GM12874 (cell line): ENCODE data around the gene TPCN2.

Experiments
- TF ChIP-seq, protein P1 (sequence below): IDR thresholded peaks from 2 replicates; pipeline ENCODE4 v1.5.1; 2011; ENCODE audit warnings: low read depth, mild to moderate bottlenecking, control low read depth, low read length, moderate library complexity; ENCODE audit not compliant: insufficient read depth

TPCN2 gene

DNA sequence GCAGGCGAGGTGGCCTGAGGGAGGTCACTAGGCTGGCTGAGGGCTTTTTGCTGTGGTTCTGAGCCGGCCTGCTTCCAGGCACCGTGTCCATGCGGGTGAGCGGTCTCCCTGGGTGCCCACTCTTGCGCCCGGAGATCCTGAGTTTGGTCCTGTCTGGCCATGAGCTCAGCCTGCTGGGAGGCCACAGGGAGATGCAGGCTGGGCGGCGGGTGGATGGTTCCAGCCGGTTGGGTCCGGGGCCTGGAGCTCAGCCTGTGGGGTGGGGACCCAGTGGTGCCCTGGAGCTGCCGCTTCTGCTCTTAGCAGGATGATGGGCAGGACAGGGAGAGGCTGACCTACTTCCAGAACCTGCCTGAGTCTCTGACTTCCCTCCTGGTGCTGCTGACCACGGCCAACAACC is 18.5 kb downstream of the TPCN2 start:
- TF ChIP-seq, protein P1, sequence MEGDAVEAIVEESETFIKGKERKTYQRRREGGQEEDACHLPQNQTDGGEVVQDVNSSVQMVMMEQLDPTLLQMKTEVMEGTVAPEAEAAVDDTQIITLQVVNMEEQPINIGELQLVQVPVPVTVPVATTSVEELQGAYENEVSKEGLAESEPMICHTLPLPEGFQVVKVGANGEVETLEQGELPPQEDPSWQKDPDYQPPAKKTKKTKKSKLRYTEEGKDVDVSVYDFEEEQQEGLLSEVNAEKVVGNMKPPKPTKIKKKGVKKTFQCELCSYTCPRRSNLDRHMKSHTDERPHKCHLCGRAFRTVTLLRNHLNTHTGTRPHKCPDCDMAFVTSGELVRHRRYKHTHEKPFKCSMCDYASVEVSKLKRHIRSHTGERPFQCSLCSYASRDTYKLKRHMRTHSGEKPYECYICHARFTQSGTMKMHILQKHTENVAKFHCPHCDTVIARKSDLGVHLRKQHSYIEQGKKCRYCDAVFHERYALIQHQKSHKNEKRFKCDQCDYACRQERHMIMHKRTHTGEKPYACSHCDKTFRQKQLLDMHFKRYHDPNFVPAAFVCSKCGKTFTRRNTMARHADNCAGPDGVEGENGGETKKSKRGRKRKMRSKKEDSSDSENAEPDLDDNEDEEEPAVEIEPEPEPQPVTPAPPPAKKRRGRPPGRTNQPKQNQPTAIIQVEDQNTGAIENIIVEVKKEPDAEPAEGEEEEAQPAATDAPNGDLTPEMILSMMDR, result no peak

DNA sequence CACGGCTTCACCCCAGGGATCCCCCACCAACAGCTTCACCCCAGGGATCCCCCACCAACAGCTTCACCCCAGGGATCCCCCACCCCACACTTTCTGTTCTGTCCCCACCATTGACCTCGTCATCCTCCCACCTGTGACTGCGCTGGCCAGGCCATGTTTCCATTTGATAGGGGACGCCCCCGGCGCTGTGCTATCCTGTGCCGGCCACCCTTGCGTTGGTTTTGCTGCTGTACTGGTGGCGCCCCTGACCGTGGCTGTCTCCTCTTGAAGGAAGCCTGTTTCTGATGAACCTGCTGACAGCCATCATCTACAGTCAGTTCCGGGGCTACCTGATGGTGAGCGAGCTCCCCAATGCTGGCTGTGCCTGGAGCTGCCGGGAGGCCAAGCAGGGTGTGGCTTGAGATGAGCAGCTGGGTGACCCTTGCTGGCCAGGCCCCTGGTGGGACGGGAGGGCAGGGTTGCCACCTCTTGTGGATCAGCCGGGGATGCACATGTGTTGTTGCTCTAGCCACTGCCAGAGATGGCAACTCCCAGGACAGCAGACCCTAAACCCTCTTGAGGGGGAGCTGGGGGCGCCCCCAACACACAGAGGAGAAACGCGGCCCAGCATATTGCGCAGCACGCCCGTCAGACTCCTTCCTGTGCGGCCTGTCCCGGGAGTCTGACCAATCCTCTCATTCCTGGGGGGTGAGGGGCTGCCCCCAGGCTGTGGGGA is 22.5 kb downstream of the TPCN2 start:
- TF ChIP-seq, protein P1, result no peak

DNA sequence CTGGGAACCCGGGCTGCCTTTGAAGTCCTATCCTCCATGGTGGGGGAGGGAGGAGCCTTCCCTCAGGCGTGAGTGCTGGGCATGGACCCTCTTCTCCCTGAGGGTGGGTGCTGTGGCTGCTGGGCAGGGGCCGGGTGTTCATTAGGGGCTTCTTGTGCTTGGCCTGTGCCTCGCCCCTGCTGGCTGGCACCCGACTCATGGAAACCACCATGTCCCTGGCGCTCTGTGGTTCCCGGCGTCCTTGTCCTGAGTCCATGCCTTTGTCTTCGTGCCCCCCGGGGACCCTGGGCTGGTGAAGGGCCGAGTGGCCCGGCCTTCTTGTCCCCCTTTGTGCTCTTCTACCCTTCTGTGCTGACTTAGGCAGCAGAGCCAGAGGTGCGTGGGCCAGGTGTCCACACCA is 23.2 kb downstream of the TPCN2 start:
- TF ChIP-seq, protein P1, result no peak

DNA sequence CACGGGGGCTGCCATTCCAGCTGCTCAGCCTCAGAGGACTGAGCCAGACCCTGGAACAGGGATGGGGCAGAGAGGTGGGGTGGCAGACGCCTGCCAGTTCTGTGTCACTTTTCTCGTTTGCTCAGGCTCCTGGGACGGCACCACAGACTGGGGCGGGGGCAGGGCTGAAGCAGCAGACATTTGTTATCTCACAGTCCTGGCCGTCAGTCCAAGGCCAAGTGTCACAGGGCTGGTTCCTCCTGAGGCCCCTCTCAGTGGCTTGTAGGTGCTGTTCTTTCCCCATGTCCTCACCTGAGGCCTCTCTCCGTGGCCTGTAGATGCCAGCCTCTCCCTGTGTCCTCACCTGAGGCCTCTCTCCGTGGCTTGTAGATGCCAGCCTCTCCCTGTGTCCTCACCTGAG is 24.7 kb downstream of the TPCN2 start:
- TF ChIP-seq, protein P1, result no peak

DNA sequence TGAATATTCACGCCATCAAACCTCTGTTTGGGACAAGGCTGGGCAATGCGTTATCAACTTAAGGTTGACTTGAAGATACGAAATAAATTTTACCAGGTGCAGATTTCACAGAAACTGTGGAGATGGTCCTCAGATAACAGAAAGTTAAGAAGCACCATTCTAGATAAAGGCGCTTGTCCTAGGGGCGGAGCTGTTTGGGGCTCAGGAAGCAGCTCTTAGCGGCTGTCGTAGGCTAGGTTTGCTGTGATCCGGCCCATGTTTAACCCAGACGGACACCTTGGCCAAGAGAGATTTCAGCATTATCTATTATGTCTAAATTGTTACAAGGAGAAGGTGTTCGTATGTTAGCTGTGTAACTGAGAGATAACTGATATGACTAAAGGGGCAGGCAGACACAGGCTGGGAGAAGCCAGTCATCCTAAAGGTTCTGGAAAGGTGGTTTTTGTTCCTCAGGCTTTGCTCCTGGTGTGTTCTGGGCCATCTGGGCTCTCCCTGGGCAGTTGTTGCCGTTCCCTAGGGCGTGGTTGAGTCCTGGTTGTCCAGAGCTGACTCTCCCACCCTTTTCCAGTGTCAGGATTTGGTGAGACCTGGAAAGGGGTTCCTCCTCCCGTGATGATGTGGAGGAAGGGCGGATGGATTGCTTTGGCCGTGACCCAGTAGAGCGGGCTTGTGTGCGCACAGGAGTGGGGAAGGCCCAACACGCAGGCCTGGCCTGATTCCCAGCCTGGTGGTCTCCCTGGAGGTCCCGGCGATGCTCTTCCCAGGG is 25.8 kb downstream of the TPCN2 start:
- TF ChIP-seq, protein P1, result no peak

DNA sequence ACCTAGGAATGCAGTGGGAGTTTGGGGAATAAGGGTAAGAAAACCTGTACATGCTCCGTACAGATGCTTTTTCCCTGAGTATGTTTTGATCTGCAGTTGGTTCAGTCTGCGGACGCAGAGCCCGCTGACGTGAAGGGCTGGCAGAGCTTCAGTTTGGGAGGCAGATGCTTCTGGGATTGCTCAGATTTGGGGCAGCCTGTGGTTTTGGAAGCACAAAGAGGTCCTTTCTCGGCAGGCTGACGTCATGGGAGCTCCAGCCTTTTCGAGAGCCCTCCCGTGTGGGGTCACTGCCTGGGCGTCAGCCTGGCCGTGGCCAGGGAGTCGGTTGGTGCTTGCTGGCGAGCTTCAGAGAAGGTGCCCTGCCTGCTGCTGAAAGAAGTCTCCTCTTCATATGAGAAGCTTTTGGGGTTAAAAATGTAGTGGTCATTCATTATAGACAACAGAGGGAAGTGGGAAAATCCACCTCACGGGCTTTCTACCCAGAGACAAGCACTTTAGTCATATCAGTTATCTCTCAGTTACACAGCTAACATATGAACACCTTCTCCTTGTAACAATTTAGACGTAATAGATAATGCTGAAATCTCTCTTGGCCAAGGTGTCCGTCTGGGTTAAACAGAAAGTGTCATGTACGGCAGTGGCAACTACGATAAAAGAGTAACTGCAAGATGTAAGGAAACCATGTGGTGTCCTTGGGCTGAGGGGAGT is 26.8 kb downstream of the TPCN2 start:
- TF ChIP-seq, protein P1, result no peak

DNA sequence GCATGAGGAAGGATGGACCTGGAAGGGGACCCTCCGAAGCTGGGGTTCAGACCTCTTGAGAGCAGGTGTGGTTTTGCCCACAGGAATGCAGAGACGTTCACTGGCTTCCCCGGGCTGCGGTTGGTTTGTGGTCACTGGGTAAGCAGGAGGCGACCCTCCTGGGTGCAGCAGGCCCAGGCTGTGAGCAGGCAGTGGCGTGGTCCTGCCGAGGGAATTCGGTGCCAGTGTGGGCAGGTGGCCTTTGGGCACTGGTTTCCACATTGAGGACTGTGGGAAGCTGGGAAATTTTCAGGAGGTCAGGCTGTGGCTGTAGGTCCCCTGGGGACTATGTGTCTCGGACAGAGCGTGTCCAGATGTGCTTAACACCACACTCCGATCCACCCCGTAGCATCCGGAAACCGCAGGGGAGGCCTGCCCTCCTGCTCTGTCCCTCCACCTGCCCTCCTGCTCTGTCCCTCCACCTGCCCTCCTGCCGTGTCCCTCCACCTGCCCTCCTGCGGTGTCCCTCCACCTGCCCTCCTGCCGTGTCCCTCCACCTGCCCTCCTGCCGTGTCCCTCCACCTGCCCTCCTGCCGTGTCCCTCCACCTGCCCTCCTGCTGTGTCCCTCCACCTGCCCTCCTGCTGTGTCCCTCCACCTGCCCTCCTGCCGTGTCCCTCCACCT is 27.5 kb downstream of the TPCN2 start:
- TF ChIP-seq, protein P1, result no peak
